NCI-H526 treated with DMSO at 0.1 percent for 48 hours (cell line): ENCODE measurements around the gene PTPRN2.
A peak's percentile ranks its signal among the peaks of the same experiment; 100 is the strongest.
"Not testable (repeated sequence)": the region's sequence is repeated elsewhere in the genome, so short reads cannot be mapped to it uniquely, and the experiment has no call there.

ENCODE experiments used
- DNase-seq: peaks from one replicate; lab custom pipeline; 2025; lab: John Stamatoyannopoulos, UW

PTPRN2 gene

GRCh38 chr7:158443688-158444483 lies 143.7 kb downstream of the PTPRN2 start:
- no peak for DNase-seq

DNA sequence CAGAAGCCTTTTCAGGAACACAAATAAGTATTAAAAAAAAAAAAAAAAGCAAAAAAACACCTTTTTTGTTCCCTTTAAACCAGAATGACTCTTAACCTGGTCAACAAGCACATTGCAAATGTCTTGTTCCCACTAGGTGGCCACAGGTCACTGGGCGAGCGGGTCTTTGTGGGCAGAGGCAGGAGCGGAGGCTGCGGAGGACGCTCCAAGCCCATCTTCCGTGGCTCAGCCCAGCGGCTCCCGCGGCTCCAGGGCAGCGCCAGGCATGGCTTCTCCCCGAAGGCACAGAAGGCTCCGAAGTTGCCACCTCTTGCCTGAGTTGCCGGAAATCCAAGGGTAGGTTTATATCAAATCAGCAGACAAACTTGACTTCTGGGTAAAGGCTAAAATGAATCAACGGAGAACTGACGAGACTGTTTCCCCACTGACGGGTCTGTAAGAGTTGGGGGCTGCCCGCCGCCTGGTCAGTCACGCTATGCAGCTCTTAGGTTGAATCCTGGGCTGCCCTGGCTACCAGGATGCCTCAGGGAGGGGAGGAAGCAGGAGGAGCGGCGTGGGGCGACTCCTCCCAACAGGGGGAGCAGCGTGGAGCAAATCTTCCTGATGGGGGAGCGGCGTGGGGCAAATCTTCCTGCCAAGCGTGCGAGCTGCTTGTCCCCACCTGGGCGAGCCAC lies 144.5 kb downstream of the PTPRN2 start:
- no peak for DNase-seq

GRCh38 chr7:158442260-158442659 lies 145.4 kb downstream of the PTPRN2 start:
- no peak for DNase-seq

- DNase-seq: no peak
These were observed 148.6 kb downstream of the PTPRN2 start for GRCh38 chr7:158439035-158439434.

GRCh38 chr7:158432369-158433341 lies 155.0 kb downstream of the PTPRN2 start:
- peak; percentile 91 for DNase-seq

GRCh38 chr7:158431941-158432347 lies 155.7 kb downstream of the PTPRN2 start:
- no peak for DNase-seq

DNA sequence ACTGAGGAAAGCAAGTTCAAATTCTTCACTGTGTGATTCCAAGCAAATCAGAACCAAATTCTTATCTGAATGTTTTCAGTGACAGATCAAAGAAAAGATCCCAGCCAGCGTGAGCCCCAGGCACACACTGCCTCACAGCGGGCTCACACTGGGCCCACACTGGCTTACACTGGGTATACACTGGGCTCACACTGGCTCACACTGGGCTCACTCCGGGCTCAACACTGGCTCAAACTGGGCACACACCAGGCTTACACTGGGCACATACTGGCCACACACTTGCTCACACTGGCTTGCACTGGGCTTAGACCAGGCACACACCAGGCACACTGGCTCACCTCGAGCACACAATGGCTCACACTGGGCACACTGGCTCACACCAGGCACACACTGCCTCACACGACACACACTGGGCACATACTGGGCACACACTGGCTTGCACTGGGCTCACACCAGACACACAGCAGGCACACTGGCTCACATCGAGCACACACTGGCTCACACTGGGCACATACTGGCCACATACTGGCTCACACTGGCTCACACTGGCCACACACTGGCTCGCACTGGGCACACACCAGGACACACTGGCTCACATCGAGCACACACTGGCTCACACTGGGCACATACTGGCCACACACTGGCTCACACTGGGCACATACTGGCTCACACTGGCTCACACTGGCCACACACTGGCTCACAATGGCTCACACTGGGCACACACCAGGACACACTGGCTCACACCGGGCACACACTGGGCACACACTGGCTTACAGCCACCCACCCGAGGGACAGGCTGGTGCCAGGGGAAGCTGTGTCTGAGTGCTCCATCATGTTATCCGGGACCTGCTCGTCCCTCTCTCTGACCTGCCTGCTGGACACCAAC lies 156.3 kb downstream of the PTPRN2 start:
- DNase-seq: no peak

DNA sequence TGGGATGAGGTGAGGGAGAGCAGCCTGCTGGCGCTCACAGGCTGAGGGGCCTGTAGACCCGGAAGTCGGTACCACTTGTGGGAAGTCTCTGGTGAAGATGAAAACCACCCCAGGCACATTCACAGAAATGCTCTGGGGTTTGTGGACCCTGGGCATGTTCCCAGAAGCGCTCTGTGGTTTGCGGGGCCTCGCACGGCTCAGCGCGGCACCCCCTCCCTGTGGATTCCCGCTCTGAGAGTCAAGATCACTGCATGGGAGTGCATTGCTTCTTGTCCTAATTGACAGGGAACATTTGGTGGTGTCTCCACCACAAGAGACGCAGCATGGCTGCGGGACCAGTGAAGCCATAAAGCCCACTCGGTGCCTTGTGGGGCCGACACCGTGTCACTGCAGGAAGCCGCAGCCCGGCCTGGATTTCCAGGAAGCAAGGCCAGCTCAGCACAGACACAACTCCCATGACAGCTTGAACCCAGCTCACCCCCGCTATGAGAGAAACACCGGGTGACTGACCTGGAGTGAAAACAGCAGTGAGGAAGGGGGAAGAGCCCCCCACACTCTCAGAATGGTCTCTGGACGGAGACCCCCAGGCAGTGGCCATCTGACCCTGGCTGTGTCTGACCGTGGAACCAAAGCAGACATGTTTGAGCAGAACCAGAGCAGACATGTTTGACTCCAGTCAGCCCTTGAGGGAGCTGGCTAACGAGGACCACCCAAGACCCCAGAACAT lies 157.2 kb downstream of the PTPRN2 start:
- DNase-seq: no peak

GRCh38 chr7:158428837-158429753 lies 158.5 kb downstream of the PTPRN2 start:
- no peak for DNase-seq

DNA sequence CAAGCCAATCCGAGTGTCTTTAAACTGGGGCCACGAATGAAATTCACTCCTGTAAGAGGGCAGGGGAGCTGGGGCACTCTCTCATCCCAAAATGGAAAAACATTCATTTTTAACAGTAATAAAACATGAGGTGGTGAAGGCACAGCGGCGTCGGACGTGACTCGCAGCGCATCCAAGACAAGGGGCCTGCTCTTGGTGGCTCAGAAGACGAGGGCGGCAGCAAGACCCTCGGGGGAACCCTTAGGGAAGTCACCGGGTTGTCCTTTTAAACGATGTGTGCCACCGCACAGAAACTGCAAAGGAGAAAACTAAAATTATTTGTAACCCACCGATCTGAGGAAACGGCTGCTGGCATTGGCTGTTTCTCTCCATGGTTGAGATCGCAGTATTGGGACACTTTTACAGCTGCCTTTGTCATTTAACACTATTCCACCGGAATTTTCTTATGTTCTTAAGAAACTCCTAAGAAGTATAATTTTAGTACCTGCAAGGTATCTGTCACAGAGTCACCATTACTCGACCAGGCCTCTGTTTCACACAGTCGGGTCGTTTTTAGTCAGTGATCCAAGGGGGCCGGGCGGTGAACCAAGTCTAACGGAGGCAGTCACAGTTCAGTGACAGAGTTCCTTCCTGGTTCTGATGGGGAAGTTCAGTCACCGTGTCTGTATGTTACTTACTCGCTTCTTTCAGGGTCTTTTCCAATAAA lies 159.3 kb downstream of the PTPRN2 start:
- no peak for DNase-seq

DNA sequence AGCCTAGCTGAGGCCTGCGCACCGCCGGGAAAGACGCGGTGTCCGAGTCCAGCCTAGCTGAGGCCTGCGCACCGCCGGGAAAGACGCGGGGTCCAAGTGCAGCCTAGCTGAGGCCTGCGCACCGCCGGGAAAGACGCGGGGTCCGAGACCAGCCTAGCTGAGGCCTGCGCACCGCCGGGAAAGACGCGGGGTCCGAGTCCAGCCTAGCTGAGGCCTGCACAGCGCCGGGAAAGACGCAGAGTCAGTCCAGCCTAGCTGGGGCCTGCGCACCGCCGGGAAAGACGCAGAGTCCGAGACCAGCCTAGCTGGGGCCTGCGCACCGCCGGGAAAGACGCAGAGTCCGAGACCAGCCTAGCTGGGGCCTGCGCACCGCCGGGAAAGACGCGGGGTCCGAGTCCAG lies 161.9 kb downstream of the PTPRN2 start:
- DNase-seq: not testable (repeated sequence)

- no peak for DNase-seq
These were observed 163.1 kb downstream of the PTPRN2 start for GRCh38 chr7:158424531-158424930.

- no peak for DNase-seq
These were observed 163.6 kb downstream of the PTPRN2 start for GRCh38 chr7:158424011-158424410.

DNA sequence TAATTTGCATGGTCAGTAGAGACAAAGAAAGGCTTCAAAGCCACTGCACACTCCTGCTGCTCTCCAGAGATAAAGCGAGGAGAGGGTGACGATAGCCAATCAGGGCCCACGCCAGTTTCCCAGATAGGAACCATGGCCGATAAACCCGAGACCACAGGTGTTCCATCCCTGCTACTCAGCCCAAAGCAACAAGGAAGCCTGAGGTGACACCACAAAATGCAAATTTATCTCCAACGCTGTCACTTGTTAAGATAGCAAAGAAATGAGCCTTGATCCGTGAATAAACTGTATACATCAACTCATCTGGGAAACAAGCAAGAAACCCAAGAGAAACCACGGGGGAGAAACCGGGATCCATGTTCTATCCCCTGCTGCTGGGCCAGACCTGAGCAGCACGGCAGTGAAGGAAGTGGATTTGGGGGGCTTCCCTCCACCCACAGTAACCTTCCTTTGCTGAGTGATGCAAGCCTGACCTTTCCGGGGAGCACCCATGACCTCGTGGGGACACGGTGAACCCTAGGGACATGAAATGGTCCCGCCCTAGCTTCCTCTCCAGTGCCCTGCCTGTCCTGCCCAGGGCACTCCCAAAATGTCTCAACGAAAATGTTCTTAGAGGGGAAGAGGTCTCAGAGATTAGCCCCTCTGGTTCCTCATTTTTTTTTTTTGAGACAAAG lies 164.6 kb downstream of the PTPRN2 start:
- peak; percentile 27 for DNase-seq

- no peak for DNase-seq
These were observed 165.3 kb downstream of the PTPRN2 start for GRCh38 chr7:158422196-158422886.

- DNase-seq: no peak
These were observed 166.3 kb downstream of the PTPRN2 start for GRCh38 chr7:158421361-158421760.

- DNase-seq: no peak
These were observed 166.9 kb downstream of the PTPRN2 start for GRCh38 chr7:158420591-158421340.
